Renal cortical epithelial cell (primary cell): ENCODE data around the gene PALD1. TPM values are rescaled to one million over a fixed set of nuclear protein-coding genes. Genes with fewer than 3 reads are reported as not detected.

ENCODE experiments used
- DNase-seq: peaks from one replicate; pipeline ENCODE4 v3.0.0-alpha.2; 2011; ENCODE audit warnings: low read depth
- total RNA-seq: library from RNA; depleted of rRNA; stranded (reverse); fragments of >200 nt; gene quantifications from 2 replicates; pipeline ENCODE4 v1.2.3, GENCODE V29; 2014

Gene PALD1
- total RNA-seq, 1 donor from 2014 or later = 1.7 TPM

GRCh38 chr10:70535451-70535850 lies 56.9 kb downstream of the PALD1 start:
- no peak for DNase-seq

- no peak for DNase-seq
These were observed 57.8 kb downstream of the PALD1 start for GRCh38 chr10:70536196-70536861.

GRCh38 chr10:70537398-70538194 lies 59.0 kb downstream of the PALD1 start:
- DNase-seq = no peak

- DNase-seq = no peak
These were observed 59.6 kb downstream of the PALD1 start for GRCh38 chr10:70538195-70538520.

- DNase-seq = no peak
These were observed 60.3 kb downstream of the PALD1 start for GRCh38 chr10:70538731-70539338.

- DNase-seq = no peak
These were observed 60.9 kb downstream of the PALD1 start for GRCh38 chr10:70539471-70539870.

GRCh38 chr10:70540089-70540788 lies 61.7 kb downstream of the PALD1 start:
- DNase-seq = no peak

- DNase-seq = no peak
These were observed 62.3 kb downstream of the PALD1 start for GRCh38 chr10:70540789-70541360.

GRCh38 chr10:70541736-70542564 lies 63.4 kb downstream of the PALD1 start:
- DNase-seq = no peak

GRCh38 chr10:70542565-70542938 lies 64.0 kb downstream of the PALD1 start:
- DNase-seq = no peak

GRCh38 chr10:70543911-70544310 lies 65.3 kb downstream of the PALD1 start:
- peak; percentile 8 for DNase-seq

- DNase-seq = no peak
These were observed 66.1 kb downstream of the PALD1 start for GRCh38 chr10:70544431-70545340.

- DNase-seq = no peak
These were observed 68.0 kb downstream of the PALD1 start for GRCh38 chr10:70546584-70546983.

- DNase-seq = no peak
These were observed 70.9 kb downstream of the PALD1 start for GRCh38 chr10:70549351-70549961.

GRCh38 chr10:70549962-70550458 lies 71.4 kb downstream of the PALD1 start:
- DNase-seq = peak; percentile 51

- DNase-seq = no peak
These were observed 71.9 kb downstream of the PALD1 start for GRCh38 chr10:70550459-70550858.

- DNase-seq = no peak
These were observed 72.9 kb downstream of the PALD1 start for GRCh38 chr10:70551466-70551865.

GRCh38 chr10:70551971-70552422 lies 73.4 kb downstream of the PALD1 start:
- DNase-seq = peak; percentile 62

GRCh38 chr10:70552586-70552985 lies 74.0 kb downstream of the PALD1 start:
- DNase-seq = no peak
